ENCODE data around the gene PLEKHA7.

GRCh38 chr11:16781936-16782919, 232.0 kb downstream of the PLEKHA7 start:
- TF ChIP-seq POLR2A (IDR thresholded peaks at IDR 0.05; ENCODE audit: borderline replicate concordance, extremely low read depth, insufficient read depth, insufficient read length) (no peak), EGR1 (IDR thresholded peaks at IDR 0.05; ENCODE audit: low read depth) (no peak), CTCF (IDR thresholded peaks at IDR 0.05 in 2 of 3, conservative IDR thresholded peaks at IDR 0.05 in 1 of 3; ENCODE audit: borderline replicate concordance in 1 of 3, insufficient read depth in 1 of 3, low read depth in 2 of 3, low read length in 2 of 3) (no peak), POLR2AphosphoS5 (IDR thresholded peaks at IDR 0.05; ENCODE audit: low read depth, low read length) (no peak), FOSL1 (IDR thresholded peaks at IDR 0.05; ENCODE audit: low read depth) (no peak), SP1 (IDR thresholded peaks at IDR 0.05; ENCODE audit: low read depth) (no peak), EZH2 (IDR thresholded peaks at IDR 0.05) (no peak)
- TF ChIP-seq, protein P1, sequence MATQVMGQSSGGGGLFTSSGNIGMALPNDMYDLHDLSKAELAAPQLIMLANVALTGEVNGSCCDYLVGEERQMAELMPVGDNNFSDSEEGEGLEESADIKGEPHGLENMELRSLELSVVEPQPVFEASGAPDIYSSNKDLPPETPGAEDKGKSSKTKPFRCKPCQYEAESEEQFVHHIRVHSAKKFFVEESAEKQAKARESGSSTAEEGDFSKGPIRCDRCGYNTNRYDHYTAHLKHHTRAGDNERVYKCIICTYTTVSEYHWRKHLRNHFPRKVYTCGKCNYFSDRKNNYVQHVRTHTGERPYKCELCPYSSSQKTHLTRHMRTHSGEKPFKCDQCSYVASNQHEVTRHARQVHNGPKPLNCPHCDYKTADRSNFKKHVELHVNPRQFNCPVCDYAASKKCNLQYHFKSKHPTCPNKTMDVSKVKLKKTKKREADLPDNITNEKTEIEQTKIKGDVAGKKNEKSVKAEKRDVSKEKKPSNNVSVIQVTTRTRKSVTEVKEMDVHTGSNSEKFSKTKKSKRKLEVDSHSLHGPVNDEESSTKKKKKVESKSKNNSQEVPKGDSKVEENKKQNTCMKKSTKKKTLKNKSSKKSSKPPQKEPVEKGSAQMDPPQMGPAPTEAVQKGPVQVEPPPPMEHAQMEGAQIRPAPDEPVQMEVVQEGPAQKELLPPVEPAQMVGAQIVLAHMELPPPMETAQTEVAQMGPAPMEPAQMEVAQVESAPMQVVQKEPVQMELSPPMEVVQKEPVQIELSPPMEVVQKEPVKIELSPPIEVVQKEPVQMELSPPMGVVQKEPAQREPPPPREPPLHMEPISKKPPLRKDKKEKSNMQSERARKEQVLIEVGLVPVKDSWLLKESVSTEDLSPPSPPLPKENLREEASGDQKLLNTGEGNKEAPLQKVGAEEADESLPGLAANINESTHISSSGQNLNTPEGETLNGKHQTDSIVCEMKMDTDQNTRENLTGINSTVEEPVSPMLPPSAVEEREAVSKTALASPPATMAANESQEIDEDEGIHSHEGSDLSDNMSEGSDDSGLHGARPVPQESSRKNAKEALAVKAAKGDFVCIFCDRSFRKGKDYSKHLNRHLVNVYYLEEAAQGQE (IDR thresholded peaks at IDR 0.05; ENCODE audit: low read depth) = no peak
